IMR-90 (cell line): ENCODE data around the gene KLC1. TPM values are rescaled to one million over a fixed set of nuclear protein-coding genes. Genes with fewer than 3 reads are reported as not detected.

ENCODE experiments used
- ATAC-seq: fragments of 200-7000 bp; cut with Tn5 transposase; 2 replicates; pipeline ENCODE4 v1.9.1; 2020; ENCODE audit warnings: low read depth, mild to moderate bottlenecking, moderate library complexity
- BruUV-seq: library from RNA; stranded (reverse); fragments of 400-500 nt; replicated peaks from 2 replicates; lab custom pipeline; 2021; lab: Mats Ljungman, UMichigan
- CTCF ChIA-PET: fragments of 300-600 bp; formaldehyde crosslinking; extraction: SDS; loops from one replicate; lab custom pipeline; 2021; ENCODE audit warnings: antibody characterized with exemption; lab: Yijun Ruan, JAX
- POLR2A ChIA-PET: fragments of 300-600 bp; sonication (Branson Sonifier 250); formaldehyde crosslinking; loops from one replicate; lab custom pipeline; 2022; ENCODE audit warnings: antibody characterized with exemption; ENCODE audit not compliant: unreplicated experiment; lab: Charles Lee
- DNase-seq: peaks from one replicate; pipeline ENCODE4 v3.0.0; 2013
- H2AFZ ChIP-seq: replicated peaks from 2 replicates; pipeline ENCODE3; 2013; ENCODE audit warnings: low read length, mild to moderate bottlenecking; ENCODE audit not compliant: poor library complexity
- H2AK5ac ChIP-seq: 2 replicates; pipeline ENCODE4 v1.6.1; 2013; ENCODE audit warnings: low read depth, low read length, inconsistent platforms
- H2AK9ac ChIP-seq: replicated peaks from 2 replicates; pipeline ENCODE3; 2013; ENCODE audit warnings: mild to moderate bottlenecking, low read depth, low read length, moderate library complexity; ENCODE audit not compliant: poor library complexity
- H2BK120ac ChIP-seq: 2 replicates; pipeline ENCODE4 v1.6.1; 2013; ENCODE audit warnings: low read depth, low read length, inconsistent platforms
- H2BK15ac ChIP-seq: 3 replicates; pipeline ENCODE4 v1.6.1; 2013; ENCODE audit warnings: low read depth, low read length, inconsistent platforms
- H2BK20ac ChIP-seq: 2 replicates; pipeline ENCODE4 v1.6.1; 2013; ENCODE audit warnings: low read depth, mild to moderate bottlenecking, inconsistent platforms, low read length, moderate library complexity
- H2BK5ac ChIP-seq: 2 replicates; pipeline ENCODE4 v1.6.1; 2013; ENCODE audit warnings: mild to moderate bottlenecking, low read depth, low read length, inconsistent platforms; ENCODE audit not compliant: poor library complexity, severe bottlenecking
- H3K14ac ChIP-seq: replicated peaks from 2 replicates; pipeline ENCODE4 v1.6.1; 2013; ENCODE audit warnings: low read depth, low read length, inconsistent platforms
- H3K18ac ChIP-seq: 2 replicates; pipeline ENCODE4 v1.6.1; 2013; ENCODE audit warnings: low read depth, low read length, control low read depth
- H3K23ac ChIP-seq: 2 replicates; pipeline ENCODE4 v1.6.1; 2013; ENCODE audit warnings: low read depth, low read length, inconsistent platforms
- H3K27ac ChIP-seq: 2 replicates; pipeline ENCODE4 v1.5.1; 2013; ENCODE audit warnings: mild to moderate bottlenecking, control low read depth, low read length; ENCODE audit not compliant: insufficient read depth
- H3K27me3 ChIP-seq: 2 replicates; pipeline ENCODE4 v1.6.1; 2013; ENCODE audit warnings: low read length; ENCODE audit not compliant: control insufficient read depth, insufficient read depth
- H3K36me3 ChIP-seq: 2 replicates; pipeline ENCODE4 v1.6.1; 2013; ENCODE audit warnings: low read length, mixed read lengths; ENCODE audit not compliant: control insufficient read depth, insufficient read depth
- H3K4ac ChIP-seq: 2 replicates; pipeline ENCODE4 v1.6.1; 2013; ENCODE audit warnings: low read depth, low read length, inconsistent platforms
- H3K4me1 ChIP-seq: 2 replicates; pipeline ENCODE4 v1.6.1; 2013; ENCODE audit warnings: low read length, mixed read lengths; ENCODE audit not compliant: control insufficient read depth, insufficient read depth
- H3K4me2 ChIP-seq: 2 replicates; pipeline ENCODE4 v1.6.1; 2013; ENCODE audit warnings: low read depth, mild to moderate bottlenecking, control low read depth, low read length, moderate library complexity
- H3K4me3 ChIP-seq: 2 replicates; pipeline ENCODE4 v1.5.1; 2013; ENCODE audit warnings: low read depth, mild to moderate bottlenecking, control low read depth, low read length, moderate library complexity; ENCODE audit not compliant: insufficient read depth
- H3K56ac ChIP-seq: 2 replicates; pipeline ENCODE4 v1.6.1; 2013; ENCODE audit warnings: low read length, inconsistent platforms; ENCODE audit not compliant: insufficient read depth; ENCODE audit errors: extremely low read depth
- H3K79me1 ChIP-seq, 2 experiments: 2 replicates each; pipeline ENCODE4 v1.6.1; 2013; ENCODE audit warnings: low read length in 2 of 2, inconsistent platforms in 1 of 2, low read depth in 1 of 2
- H3K9ac ChIP-seq: 2 replicates; pipeline ENCODE4 v1.6.1; 2013; ENCODE audit warnings: low read depth, low read length, control low read depth
- H3K9me1 ChIP-seq: 2 replicates; pipeline ENCODE4 v1.6.1; 2013; ENCODE audit warnings: low read length, inconsistent platforms; ENCODE audit not compliant: insufficient read depth
- H3K9me3 ChIP-seq: 2 replicates; pipeline ENCODE4 v1.6.1; 2013; ENCODE audit warnings: low read length; ENCODE audit not compliant: control insufficient read depth, insufficient read depth
- H4K20me1 ChIP-seq: 2 replicates; pipeline ENCODE4 v1.6.1; 2013; ENCODE audit warnings: low read length, inconsistent platforms; ENCODE audit not compliant: insufficient read depth
- H4K5ac ChIP-seq: 2 replicates; pipeline ENCODE4 v1.6.1; 2013; ENCODE audit warnings: mild to moderate bottlenecking, low read depth, low read length, control low read depth
- H4K8ac ChIP-seq, 2 experiments: 2 replicates each; pipeline ENCODE4 v1.6.1; 2013; ENCODE audit warnings: low read depth in 2 of 2, low read length in 2 of 2, control low read depth in 1 of 2, inconsistent platforms in 1 of 2
- H4K91ac ChIP-seq: 2 replicates; pipeline ENCODE4 v1.6.1; 2013; ENCODE audit warnings: low read depth, low read length, inconsistent platforms; ENCODE audit not compliant: insufficient read depth
- CEBPB ChIP-seq: IDR thresholded peaks from 2 replicates; pipeline ENCODE4 v1.6.1; 2012; ENCODE audit warnings: low read depth, low read length, improper control_type of control experiment
- CHD1 ChIP-seq: IDR thresholded peaks from 2 replicates; pipeline ENCODE4 v1.6.1; 2012; ENCODE audit warnings: low read depth, low read length, improper control_type of control experiment
- MAZ ChIP-seq: IDR thresholded peaks from 2 replicates; pipeline ENCODE4 v1.6.1; 2012; ENCODE audit warnings: low read depth, mild to moderate bottlenecking, low read length, improper control_type of control experiment, moderate library complexity, borderline replicate concordance
- RAD21 ChIP-seq: IDR thresholded peaks from 2 replicates; pipeline ENCODE4 v1.6.1; 2012; ENCODE audit warnings: low read length, improper control_type of control experiment
- SMC3 ChIP-seq: fragments of 150-350 bp; IDR thresholded peaks from 2 replicates; pipeline ENCODE4 v1.6.1; 2016; ENCODE audit warnings: low read depth, mild to moderate bottlenecking, antibody characterized with exemption, low read length, moderate library complexity
- WGBS, 2 experiments: methylation state at CpG; one replicate each; pipeline versions ENCODE4 v1.1.5 to v1.1.7; 2013; ENCODE audit warnings: missing lambda C conversion rate in 2 of 2; ENCODE audit not compliant: insufficient read length in 1 of 2; ENCODE audit errors: extremely low coverage in 2 of 2; 5-methylcytosine and 5-hydroxymethylcytosine counted together
- dilution Hi-C: fragments of 300-500 bp; cut with HindIII; formaldehyde crosslinking; loops from one replicate; pipeline ENCODE4 v1.14.3; 2018; ENCODE audit warnings: low sequenced_read_pairs; ENCODE audit not compliant: unreplicated experiment
- in situ Hi-C: fragments of 300-500 bp; cut with MboI; formaldehyde crosslinking; loops from 3 replicates; pipeline ENCODE4 v1.14.3; 2019; ENCODE audit warnings: low sequenced_read_pairs, inconsistent platforms, mixed read lengths
- intact Hi-C: fragments of 100-400 bp; cut with micrococcal nuclease; formaldehyde crosslinking; loops from 2 replicates; pipeline ENCODE4 v1.10.0; 2022
- polyA plus RNA-seq, 3 experiments: library from polyadenylated mRNA; depleted of rRNA; stranded (reverse); fragments of >200 nt; gene quantifications; 2 replicates each; pipeline ENCODE4 v1.2.3, GENCODE V29; 2012; ENCODE audit warnings: low replicate concordance in 1 of 3
- total RNA-seq: library from RNA; depleted of rRNA; stranded (reverse); fragments of >200 nt; gene quantifications from 2 replicates; pipeline ENCODE4 v1.2.3, GENCODE V29; 2012
- TF ChIP-seq, protein P1 (sequence below): fragments of 150-350 bp; IDR thresholded peaks from 2 replicates; pipeline ENCODE4 v1.6.1; 2016; ENCODE audit warnings: low read depth, mild to moderate bottlenecking, low read length, moderate library complexity, borderline replicate concordance

KLC1 gene
- total and polyA plus RNA-seq, 2 of the 4 experiments (the other 2 are of a cell fraction) = 101 to 157 TPM

DNA sequence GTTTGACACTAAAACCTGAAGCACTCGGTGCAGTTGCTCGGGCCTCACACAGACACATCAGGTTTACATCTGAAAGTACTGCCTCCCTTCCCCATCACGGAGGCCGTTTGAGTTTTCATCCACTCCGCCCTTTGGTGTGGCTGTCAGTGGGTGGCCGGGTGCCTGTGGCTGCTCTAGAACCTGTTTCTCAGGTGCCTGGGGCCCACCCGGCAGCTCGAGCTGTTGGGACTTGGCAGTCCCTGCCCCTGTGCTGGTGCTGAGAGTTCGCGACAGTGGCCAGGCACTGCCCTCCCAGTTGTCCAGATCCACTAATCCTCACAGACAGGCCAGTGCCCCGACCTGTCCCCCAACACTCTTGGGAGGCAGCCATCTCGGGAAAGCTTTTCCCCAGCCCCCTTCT, 63.9 kb downstream of the KLC1 start:
- no peak overlapping the region for H3K27ac ChIP-seq
- peaks cover 64% of the 10 kb centered on the region for H4K20me1 ChIP-seq
- dilution Hi-C loops = no loop called here
- TF ChIP-seq, protein P1, sequence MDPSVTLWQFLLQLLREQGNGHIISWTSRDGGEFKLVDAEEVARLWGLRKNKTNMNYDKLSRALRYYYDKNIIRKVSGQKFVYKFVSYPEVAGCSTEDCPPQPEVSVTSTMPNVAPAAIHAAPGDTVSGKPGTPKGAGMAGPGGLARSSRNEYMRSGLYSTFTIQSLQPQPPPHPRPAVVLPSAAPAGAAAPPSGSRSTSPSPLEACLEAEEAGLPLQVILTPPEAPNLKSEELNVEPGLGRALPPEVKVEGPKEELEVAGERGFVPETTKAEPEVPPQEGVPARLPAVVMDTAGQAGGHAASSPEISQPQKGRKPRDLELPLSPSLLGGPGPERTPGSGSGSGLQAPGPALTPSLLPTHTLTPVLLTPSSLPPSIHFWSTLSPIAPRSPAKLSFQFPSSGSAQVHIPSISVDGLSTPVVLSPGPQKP = no peak
- TF ChIP-seq MAZ = no peak
- TF ChIP-seq CEBPB = no peak
- no peak for TF ChIP-seq RAD21
- TF ChIP-seq CHD1 = no peak
- TF ChIP-seq SMC3 = no peak
- peaks cover 15% of the 10 kb centered on the region for H3K4me1 ChIP-seq
- no peak overlapping the region for H2BK5ac ChIP-seq
- H3K9ac ChIP-seq = no peak overlapping the region
- H3K9me1 ChIP-seq = peaks cover 8% of the 10 kb centered on the region; the same call in 1 of the 2 replicates
- H3K18ac ChIP-seq = no peak overlapping the region
- no peak overlapping the region for H3K4ac ChIP-seq
- no peak overlapping the region for H2BK20ac ChIP-seq
- no peak overlapping the region for H4K5ac ChIP-seq
- H2BK15ac ChIP-seq = no peak overlapping the region
- H3K27me3 ChIP-seq = no peaks in the 10 kb centered on the region
- no peak for ATAC-seq
- ChIA-PET POLR2A (no interaction called here), CTCF (no interaction called here)
- WGBS, 2 experiments = 93% methylated on average over 3 of the region's 12 CpGs; no CpG with 5 or more reads in 1 of the 2 experiments
- peaks cover 32 to 75% of the 10 kb centered on the region in 2 experiments for H3K79me1 ChIP-seq
- H3K9me3 ChIP-seq = no peaks in the 10 kb centered on the region
- H2AK9ac ChIP-seq = no peak overlapping the region
- no peak overlapping the region for H3K4me2 ChIP-seq
- no peak overlapping the region for H2AK5ac ChIP-seq
- no peak overlapping the region for H3K14ac ChIP-seq
- intact Hi-C loops = no loop called here
- H4K91ac ChIP-seq = no peak overlapping the region
- peaks cover 41% of the 10 kb centered on the region for H3K36me3 ChIP-seq
- H2AFZ ChIP-seq = no peak overlapping the region
- DNase-seq = no peak
- no peak overlapping the region for H3K4me3 ChIP-seq
- no peak overlapping the region for H4K8ac ChIP-seq
- no peak overlapping the region for H3K56ac ChIP-seq
- no peak overlapping the region for H2BK120ac ChIP-seq
- no peak overlapping the region for H3K23ac ChIP-seq
- BruUV-seq = no TSS peak
- in situ Hi-C loops = no loop called here
